SW480 (cell line): ENCODE data around the gene ALOX5.
"Not testable (repeated sequence)": the region's sequence is repeated elsewhere in the genome, so short reads cannot be mapped to it uniquely, and the experiment has no call there.

Experiments used
- DNase-seq: peaks from one replicate; pipeline ENCODE4 v3.0.0-alpha.2; 2016; ENCODE audit warnings: low spot score

Gene ALOX5

DNA sequence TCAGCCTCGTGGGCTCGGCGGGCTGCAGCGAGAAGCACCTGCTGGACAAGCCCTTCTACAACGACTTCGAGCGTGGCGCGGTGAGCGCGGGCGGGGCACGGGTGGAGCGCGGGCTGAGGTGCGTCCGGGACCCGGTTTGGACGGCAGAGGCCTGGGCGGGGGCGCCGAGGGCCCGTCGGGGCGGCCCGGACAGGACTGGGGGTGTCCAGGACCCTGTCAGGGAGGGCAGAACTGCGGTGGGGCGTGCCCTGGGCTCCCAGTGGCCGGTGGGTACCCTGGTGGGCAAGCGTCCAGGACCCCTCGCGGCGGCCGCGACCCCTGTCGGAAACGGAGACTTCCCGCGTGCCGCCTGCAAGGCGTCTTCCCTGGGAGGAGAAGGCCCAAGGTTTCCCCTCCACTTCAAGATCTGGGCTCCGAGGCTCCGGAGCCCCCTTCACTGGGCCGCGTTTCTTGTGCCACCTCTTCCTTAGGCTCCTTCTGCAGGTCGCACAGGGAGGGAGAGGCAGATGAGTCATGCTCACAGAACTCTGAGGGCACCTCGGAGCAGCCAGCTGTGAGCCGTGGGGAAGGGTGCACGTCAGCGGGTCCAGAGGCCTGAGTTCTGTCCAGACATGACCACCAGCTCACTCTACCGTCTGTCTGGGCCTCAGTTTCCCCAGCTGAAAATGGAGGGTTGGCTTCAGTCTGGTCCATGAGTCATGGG lies 485 bp downstream of the ALOX5 start:
- DNase-seq, result no peak

DNA sequence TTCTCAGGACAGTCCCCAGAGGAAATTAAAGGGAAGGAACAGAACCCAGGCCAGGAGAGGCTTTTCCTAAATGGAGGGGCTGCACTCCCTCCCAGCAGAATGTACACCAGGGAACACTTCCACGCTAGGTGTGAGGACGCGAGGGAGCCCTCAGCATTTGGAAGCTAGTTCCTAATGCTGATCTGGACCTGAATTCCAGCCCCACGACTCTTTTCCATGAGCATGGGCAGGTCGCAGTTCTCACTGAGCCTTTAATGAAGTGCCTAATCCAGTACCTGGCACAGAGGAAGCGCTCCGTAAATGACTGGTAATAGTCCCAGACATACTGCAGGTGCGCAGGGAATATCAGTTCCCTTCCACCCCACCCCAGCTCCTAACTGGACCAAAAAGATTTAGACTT lies 1.1 kb downstream of the ALOX5 start:
- DNase-seq, result no peak

DNA sequence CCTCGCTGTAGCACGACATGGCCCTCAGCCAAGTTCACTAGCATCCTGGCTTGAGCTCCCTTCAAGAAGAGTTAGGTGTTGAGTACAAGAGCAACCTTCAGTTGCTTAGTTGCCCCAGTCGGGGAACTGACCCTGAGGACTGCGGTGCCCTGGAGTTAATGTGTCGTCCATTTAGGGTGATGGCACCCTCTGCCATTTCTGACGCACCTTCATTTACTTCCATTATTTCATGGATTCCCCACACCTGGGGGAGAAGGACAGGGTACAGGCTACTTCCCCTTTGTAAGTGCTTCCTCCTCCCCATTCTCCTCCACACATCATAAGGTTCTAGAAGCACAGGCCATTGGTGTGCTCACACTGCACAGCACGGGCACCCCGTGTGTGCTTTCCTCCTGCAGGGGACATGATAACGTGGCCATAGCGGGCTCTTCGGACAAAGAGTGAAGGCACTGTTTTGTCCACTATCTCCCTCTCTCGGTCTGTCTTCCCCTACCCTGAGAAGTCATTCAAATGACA lies 1.8 kb downstream of the ALOX5 start:
- no peak for DNase-seq

GRCh38 chr10:45376371-45376801 lies 2.4 kb downstream of the ALOX5 start:
- DNase-seq, result no peak

GRCh38 chr10:45377321-45377720 lies 3.3 kb downstream of the ALOX5 start:
- DNase-seq, result no peak

- no peak for DNase-seq
These were observed 3.8 kb downstream of the ALOX5 start for GRCh38 chr10:45377858-45378257.

- DNase-seq, result no peak
These were observed 5.1 kb downstream of the ALOX5 start for GRCh38 chr10:45378914-45379726.

- DNase-seq, result no peak
These were observed 6.0 kb downstream of the ALOX5 start for GRCh38 chr10:45379891-45380540.

GRCh38 chr10:45380903-45381620 lies 7.0 kb downstream of the ALOX5 start:
- no peak for DNase-seq

- DNase-seq, result no peak
These were observed 8.6 kb downstream of the ALOX5 start for GRCh38 chr10:45382591-45382990.

GRCh38 chr10:45383682-45384330 lies 9.8 kb downstream of the ALOX5 start:
- no peak for DNase-seq

- DNase-seq, result no peak
These were observed 12.6 kb downstream of the ALOX5 start for GRCh38 chr10:45386657-45387056.

DNA sequence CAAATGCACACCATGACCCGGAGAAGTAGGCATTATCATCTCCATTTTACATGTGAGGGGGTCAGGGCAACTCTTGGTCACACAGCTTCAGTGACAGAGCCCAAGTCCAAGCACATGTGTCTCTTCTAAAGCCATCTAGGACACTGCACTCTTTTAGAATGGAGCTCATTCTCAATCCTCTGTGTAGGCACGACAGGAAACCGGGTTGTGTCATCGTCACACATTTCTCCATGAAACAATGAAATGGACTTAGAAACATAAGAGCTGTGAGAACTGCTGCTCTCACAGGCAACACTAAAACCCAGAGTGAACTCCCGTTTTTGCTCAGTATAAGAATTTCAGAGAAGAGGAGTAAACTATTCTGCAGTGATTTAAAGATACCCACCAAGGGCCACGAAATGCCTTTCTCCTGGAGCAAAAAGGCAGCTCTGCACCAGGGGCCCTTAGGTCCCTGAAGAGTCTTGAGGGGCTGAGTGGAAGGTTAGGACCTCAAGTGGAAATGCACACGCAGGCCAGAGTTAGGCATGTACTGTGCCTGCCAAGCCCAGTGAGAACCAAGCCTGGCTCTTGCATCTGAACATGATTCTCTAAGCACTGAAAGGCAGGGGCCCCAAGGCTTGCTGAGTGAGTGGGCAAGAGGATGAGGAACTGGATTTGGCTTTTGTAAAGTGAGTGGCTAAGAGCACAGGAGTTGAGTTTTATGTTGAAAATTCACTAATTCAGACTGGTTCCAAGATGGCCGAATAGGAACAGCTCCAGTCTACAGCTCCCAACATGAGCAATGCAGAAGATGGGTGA lies 13.3 kb downstream of the ALOX5 start:
- no peak for DNase-seq

GRCh38 chr10:45389671-45390070 lies 15.7 kb downstream of the ALOX5 start:
- not testable (repeated sequence) for DNase-seq

DNA sequence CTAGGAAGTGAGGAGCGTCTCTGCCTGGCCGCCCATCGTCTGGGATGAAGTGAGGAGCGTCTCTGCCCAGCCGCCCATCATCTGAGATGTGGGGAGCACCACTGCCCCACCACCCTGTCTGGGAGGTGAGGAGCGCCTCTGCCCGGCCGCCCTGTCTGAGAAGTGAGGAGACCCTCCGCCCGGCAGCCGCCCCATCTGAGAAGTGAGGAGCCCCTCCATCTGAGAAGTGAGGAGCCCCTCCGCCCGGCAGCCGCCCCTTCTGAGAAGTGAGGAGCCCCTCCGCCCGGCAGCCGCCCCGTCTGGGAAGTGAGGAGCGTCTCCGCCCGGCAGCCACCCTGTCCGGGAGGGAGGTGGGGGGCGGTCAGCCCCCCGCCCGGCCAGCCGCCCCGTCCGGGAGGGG lies 17.6 kb downstream of the ALOX5 start:
- not testable (repeated sequence) for DNase-seq

- no peak for DNase-seq
These were observed 21.5 kb downstream of the ALOX5 start for GRCh38 chr10:45395554-45395953.

GRCh38 chr10:45398595-45398994 lies 24.6 kb downstream of the ALOX5 start:
- DNase-seq, result no peak

GRCh38 chr10:45399113-45399512 lies 25.1 kb downstream of the ALOX5 start:
- no peak for DNase-seq

- no peak for DNase-seq
These were observed 29.1 kb downstream of the ALOX5 start for GRCh38 chr10:45403151-45403550.

DNA sequence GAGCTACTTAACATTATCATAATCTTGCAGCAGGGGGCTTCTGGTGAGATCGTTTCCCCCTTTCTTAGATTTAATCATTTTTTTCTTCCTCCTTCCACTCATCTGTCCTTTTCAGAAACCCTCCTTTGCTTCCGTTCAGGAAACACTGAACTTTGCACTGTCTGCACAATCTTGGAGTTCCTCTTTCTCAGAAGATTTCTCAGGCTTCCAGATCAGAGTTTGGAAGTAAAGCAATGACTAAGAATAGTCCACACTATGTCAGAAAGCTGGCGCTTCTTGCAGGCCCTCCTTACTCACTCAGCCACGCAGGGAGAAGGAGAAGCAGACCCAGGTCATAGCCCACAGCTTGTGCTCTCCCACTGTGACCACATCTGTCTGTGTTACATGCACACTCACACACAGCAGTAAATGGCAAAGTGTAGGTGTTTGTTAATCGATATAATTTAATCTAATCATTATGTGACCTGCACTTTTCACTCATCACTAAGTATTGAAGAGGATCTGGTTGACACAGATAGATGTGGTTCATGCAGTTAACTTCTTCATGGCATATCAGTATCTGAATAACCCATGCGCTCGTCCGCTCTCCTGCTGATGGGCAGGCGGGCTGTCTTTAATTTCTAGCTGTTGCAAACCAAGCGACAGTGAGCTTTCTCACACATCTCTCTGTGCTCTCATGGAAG lies 30.2 kb downstream of the ALOX5 start:
- DNase-seq, result no peak
